ENCODE data around the gene REP15. TPM values are rescaled to one million over a fixed set of nuclear protein-coding genes. Genes with fewer than 3 reads are reported as not detected.

Gene REP15
- total RNA-seq, 2 experiments from 2014 or later: not detected

GRCh38 chr12:27667540-27667939, 28.7 kb upstream of the REP15 start:
- Histone ChIP-seq H3K9me2 (ENCODE audit: insufficient read depth, low read length) (no peaks in the 10 kb centered on the region), H4K20me1 (ENCODE audit: insufficient read depth, low read length) (no peaks in the 10 kb centered on the region), H3K4me3 (ENCODE audit: low read depth, low read length, poor library complexity, severe bottlenecking) (no peak overlapping the region)

GRCh38 chr12:27672051-27672450, 24.2 kb upstream of the REP15 start:
- no peak overlapping the region for H3K27ac ChIP-seq (ENCODE audit: low read depth, low read length, poor library complexity, severe bottlenecking)
- CTCF ChIA-PET (ENCODE audit: unreplicated experiment): no interaction called here
- intact Hi-C loops (cut with micrococcal nuclease; ENCODE audit: unreplicated experiment): no loop called here

More at GRCh38 chr12:27667540-27667939, 28.7 kb upstream of the REP15 start:
- no peak overlapping the region for H2AFZ ChIP-seq (ENCODE audit: low read length)
- intact Hi-C loops (cut with micrococcal nuclease; ENCODE audit: unreplicated experiment): no loop called here
- BruUV-seq (replicated peaks): no TSS peak
- H3K4me2 ChIP-seq (ENCODE audit: low read length): no peak overlapping the region
- ChIA-PET CTCF (ENCODE audit: unreplicated experiment) (no interaction called here), POLR2A (no interaction called here)
- H3K9me3 ChIP-seq (ENCODE audit: low read length): no peaks in the 10 kb centered on the region
- no peak for DNase-seq (ENCODE audit: low spot score)
- no peaks in the 10 kb centered on the region for H3K79me2 ChIP-seq (ENCODE audit: insufficient read depth, low read depth, low read length)
- H3K27ac ChIP-seq (ENCODE audit: low read depth, low read length, poor library complexity, severe bottlenecking): no peak overlapping the region
- TF ChIP-seq EZH2phosphoT487 (IDR thresholded peaks at IDR 0.05; ENCODE audit: borderline replicate concordance, low read depth, low read length) (no peak), CTCF (conservative IDR thresholded peaks at IDR 0.05; ENCODE audit: low read length) (no peak)
- H3K4me1 ChIP-seq (ENCODE audit: insufficient read depth, low read length, poor library complexity, severe bottlenecking): no peaks in the 10 kb centered on the region
- no peaks in the 10 kb centered on the region; the same call in 1 of the 2 replicates for H3K36me3 ChIP-seq (ENCODE audit: insufficient read depth, low read length)

More at GRCh38 chr12:27672051-27672450, 24.2 kb upstream of the REP15 start:
- BruUV-seq (replicated peaks): no TSS peak
- no peaks in the 10 kb centered on the region; the same call in 1 of the 2 replicates for H3K36me3 ChIP-seq (ENCODE audit: insufficient read depth, low read length)
- H3K4me2 ChIP-seq (ENCODE audit: low read length): no peak overlapping the region
- H3K4me1 ChIP-seq (ENCODE audit: insufficient read depth, low read length, poor library complexity, severe bottlenecking): no peaks in the 10 kb centered on the region
- POLR2A ChIA-PET: interaction anchor here (2.2 kb wide), 1 partner anchor 11 kb away, joined by 6 read pairs; no protein-coding TSS in a partner anchor
- no peaks in the 10 kb centered on the region for H3K79me2 ChIP-seq (ENCODE audit: insufficient read depth, low read depth, low read length)
- H3K4me3 ChIP-seq (ENCODE audit: low read depth, low read length, poor library complexity, severe bottlenecking): no peak overlapping the region
- TF ChIP-seq CTCF (conservative IDR thresholded peaks at IDR 0.05; ENCODE audit: low read length) (no peak), EZH2phosphoT487 (IDR thresholded peaks at IDR 0.05; ENCODE audit: borderline replicate concordance, low read depth, low read length) (no peak)
- no peak overlapping the region for H2AFZ ChIP-seq (ENCODE audit: low read length)
- H4K20me1 ChIP-seq (ENCODE audit: insufficient read depth, low read length): no peaks in the 10 kb centered on the region
- H3K9me2 ChIP-seq (ENCODE audit: insufficient read depth, low read length): no peaks in the 10 kb centered on the region
- no peak for DNase-seq (ENCODE audit: low spot score)
- H3K9me3 ChIP-seq (ENCODE audit: low read length): no peaks in the 10 kb centered on the region

All from OCI-LY7 (cell line).